ENCODE results near the gene DLX3.

The DLX3 gene

DNA sequence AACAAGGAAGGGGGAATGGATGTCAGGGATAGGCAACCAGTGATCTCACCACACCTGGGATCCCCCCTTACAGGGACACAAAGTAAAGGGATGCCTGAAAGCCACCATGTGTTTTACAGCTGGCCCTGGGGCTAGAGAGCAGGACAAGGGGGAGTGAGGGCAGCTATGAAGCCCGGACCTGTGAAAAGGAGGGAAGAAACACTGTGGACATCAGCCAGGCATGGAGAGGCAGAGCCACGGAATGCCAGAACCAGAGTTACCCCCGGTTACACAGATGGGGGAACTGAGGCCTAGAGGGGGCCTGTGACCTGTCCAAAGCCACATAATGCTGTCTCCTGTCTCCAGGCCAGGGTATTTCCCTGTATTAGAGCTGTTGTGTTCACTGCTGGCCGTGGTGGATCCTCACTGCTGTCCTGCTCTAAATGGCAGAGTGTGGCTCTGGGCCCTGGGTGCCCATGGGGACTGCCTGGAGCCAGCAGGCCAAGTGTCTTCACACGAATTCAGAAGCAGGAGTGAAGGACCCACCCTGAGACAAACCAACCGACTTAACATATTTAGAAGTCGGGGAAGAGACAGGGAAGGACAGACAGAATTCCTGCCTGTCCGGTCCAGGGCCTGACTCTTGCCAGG, 31.1 kb upstream of the DLX3 start:
- DNase-seq (ENCODE audit: extremely low spot score) = no peak
- TF ChIP-seq CTCF (IDR thresholded peaks at IDR 0.05; ENCODE audit: control extremely low read depth, extremely low read depth, low read depth, missing control alignments) = no peak
- POLR2A ChIA-PET = no interaction called here
- CTCF ChIA-PET = interaction anchor here (0.8 to 8.7 kb wide), 9 partner anchors 7 to 247 kb away, joined by 3 to 75 read pairs (median 4); partner anchors contain the start of genes ITGA3 and PDK2

GRCh38 chr17:50024808-50025207, 29.8 kb upstream of the DLX3 start:
- ChIA-PET CTCF (interaction anchor here (1.1 to 8.7 kb wide), 3 partner anchors 29 to 68 kb away, joined by 4 to 75 read pairs (median 70); partner anchors contain the start of gene PDK2), POLR2A (no interaction called here)
- no peak for TF ChIP-seq CTCF (IDR thresholded peaks at IDR 0.05; ENCODE audit: control extremely low read depth, extremely low read depth, low read depth, missing control alignments)
- DNase-seq (ENCODE audit: extremely low spot score) = no peak

DNA sequence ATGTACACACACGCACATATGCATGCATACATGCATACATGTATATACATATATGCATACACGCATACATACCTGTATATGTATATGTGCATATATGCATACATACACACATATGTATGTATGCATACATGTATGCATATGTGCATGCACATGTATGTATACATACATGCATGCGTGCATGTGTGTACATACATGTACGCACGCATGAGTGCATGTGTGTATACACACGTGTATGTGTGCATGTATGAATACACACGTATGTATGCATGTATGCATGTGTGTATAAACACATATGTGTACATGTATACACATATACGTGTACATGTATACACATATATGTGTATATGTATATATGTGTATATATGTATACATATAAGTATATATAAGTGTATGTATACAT, 28.5 kb upstream of the DLX3 start:
- ChIA-PET POLR2A (no interaction called here), CTCF (no interaction called here)
- no peak for DNase-seq (ENCODE audit: extremely low spot score)
- no peak for TF ChIP-seq CTCF (IDR thresholded peaks at IDR 0.05; ENCODE audit: control extremely low read depth, extremely low read depth, low read depth, missing control alignments)

DNA sequence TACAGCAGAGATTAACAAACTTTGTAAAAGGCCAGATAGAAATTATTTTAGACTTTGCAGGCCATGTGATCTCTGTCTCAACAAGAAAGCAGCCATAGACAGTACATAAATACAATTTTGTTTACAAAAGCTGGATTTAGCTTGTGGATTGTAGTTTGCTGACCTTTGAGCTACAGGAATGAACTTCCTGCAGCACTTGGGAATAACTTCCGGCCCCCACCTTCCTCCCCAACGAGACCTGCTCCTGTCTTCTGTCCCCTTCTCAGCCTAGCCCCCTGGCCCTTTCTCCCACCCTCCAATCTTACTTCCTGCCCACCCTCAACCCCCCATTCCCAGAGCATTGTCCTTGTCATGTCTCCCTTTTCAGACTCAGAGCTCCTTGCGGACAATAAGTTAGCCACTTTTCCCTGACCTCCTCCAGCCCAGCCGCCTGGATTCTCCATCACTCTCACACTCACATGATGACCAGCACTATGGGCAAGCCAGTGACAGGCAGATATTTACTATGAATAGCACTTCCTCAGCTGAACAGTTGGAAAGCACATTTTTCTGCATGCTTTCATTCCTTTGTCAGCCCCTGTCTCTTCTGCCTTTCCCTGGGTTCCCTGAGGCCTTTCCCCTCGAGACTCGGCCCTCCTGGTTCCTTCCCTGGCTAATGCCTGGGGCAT, 27.6 kb upstream of the DLX3 start:
- ChIA-PET CTCF (interaction anchor here (1.0 to 4.4 kb wide), 4 partner anchors 25 to 72 kb away, joined by 3 to 21 read pairs (median 13); no protein-coding TSS in a partner anchor), POLR2A (no interaction called here)
- TF ChIP-seq CTCF (IDR thresholded peaks at IDR 0.05; ENCODE audit: control extremely low read depth, extremely low read depth, low read depth, missing control alignments) = no peak
- no peak for DNase-seq (ENCODE audit: extremely low spot score)

DNA sequence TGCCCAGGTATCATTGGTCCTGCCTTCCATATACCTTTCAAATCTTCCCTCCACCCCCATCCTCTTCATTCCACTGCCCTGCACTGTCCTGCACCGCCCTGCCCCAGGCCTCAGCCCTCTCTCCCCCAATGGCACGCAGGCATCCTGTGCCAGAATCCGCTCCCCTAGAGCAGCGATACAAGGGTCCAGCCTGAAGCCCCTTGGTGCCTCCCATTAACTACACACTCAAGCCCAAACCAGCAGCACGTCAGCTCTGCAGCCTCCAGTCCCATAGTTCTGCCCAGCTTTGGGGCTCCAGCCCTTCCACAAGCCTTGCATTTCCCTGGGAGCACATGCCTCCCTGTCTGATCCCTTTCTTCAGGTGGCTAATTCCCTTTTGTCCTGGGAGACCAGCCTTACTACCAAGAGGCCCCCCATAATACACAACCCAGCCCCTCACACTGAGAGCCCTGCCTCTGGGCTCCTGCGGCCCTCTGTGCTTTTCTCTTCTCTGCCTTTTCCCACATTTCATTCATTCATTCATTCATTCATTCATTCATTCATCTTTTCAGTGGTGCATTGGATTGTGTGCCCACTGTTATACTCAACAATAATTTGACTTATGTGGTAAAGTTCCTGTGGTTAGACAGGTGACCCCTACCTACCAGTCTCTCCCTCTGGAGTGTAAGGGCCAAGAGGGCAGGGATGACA, 26.8 kb upstream of the DLX3 start:
- POLR2A ChIA-PET = no interaction called here
- DNase-seq (ENCODE audit: extremely low spot score) = no peak
- CTCF ChIA-PET = interaction anchor here (1.0 to 4.4 kb wide), 4 partner anchors 24 to 72 kb away, joined by 3 to 21 read pairs (median 13); no protein-coding TSS in a partner anchor
- no peak for TF ChIP-seq CTCF (IDR thresholded peaks at IDR 0.05; ENCODE audit: control extremely low read depth, extremely low read depth, low read depth, missing control alignments)

- no peak for DNase-seq (ENCODE audit: extremely low spot score)
- CTCF ChIA-PET = interaction anchor here (0.9 to 4.4 kb wide), 4 partner anchors 9 to 73 kb away, joined by 3 to 21 read pairs (median 13); no protein-coding TSS in a partner anchor
- no peak for TF ChIP-seq CTCF (IDR thresholded peaks at IDR 0.05; ENCODE audit: control extremely low read depth, extremely low read depth, low read depth, missing control alignments)
- POLR2A ChIA-PET = no interaction called here
Measured at GRCh38 chr17:50020841-50021599, 26.0 kb upstream of the DLX3 start.
